Effector memory CD8-positive, alpha-beta T cell (primary cell): ENCODE data around the gene DTWD2.
"Not testable (repeated sequence)": the region's sequence is repeated elsewhere in the genome, so short reads cannot be mapped to it uniquely, and the experiment has no call there.

Experiments used
- ATAC-seq: fragments of 150-1000 bp; cut with Tn5 transposase; replicated peaks from 2 replicates; pipeline ENCODE4 v1.10.0; 2021; ENCODE audit warnings: mild to moderate bottlenecking, moderate library complexity
- DNase-seq, 3 experiments: peaks; one replicate each; pipeline ENCODE4 v3.0.0; 2021
- H3K27ac Mint-ChIP-seq, 2 donors: one replicate each; pipeline ENCODE4 v1.8.0; 2022; ENCODE audit warnings: mild to moderate bottlenecking in 2 of 2, mixed read lengths in 2 of 2, moderate library complexity in 2 of 2
- H3K27me3 Mint-ChIP-seq, 2 donors: one replicate each; pipeline ENCODE4 v1.8.0; 2022; ENCODE audit warnings: mixed read lengths in 2 of 2
- H3K36me3 Mint-ChIP-seq: one replicate; pipeline ENCODE4 v1.8.0; 2022; ENCODE audit warnings: mild to moderate bottlenecking, moderate library complexity, mixed read lengths; ENCODE audit not compliant: insufficient read depth
- H3K4me1 Mint-ChIP-seq, 2 donors: one replicate each; pipeline ENCODE4 v1.8.0; 2022; ENCODE audit warnings: low read depth in 2 of 2, mixed read lengths in 2 of 2
- H3K4me3 Mint-ChIP-seq, 2 donors: one replicate each; pipeline ENCODE4 v1.8.0; 2022; ENCODE audit warnings: mild to moderate bottlenecking in 2 of 2, mixed read lengths in 2 of 2, moderate library complexity in 2 of 2
- H3K9me3 Mint-ChIP-seq, 2 donors: one replicate each; pipeline ENCODE4 v1.8.0; 2022; ENCODE audit warnings: mixed read lengths in 2 of 2

The DTWD2 gene

GRCh38 chr5:118907536-118907935 is 80.8 kb downstream of the DTWD2 start:
- H3K27me3 Mint-ChIP-seq, H3K27ac Mint-ChIP-seq: not testable (repeated sequence)

GRCh38 chr5:118906947-118907346 is 81.4 kb downstream of the DTWD2 start:
- Mint-ChIP-seq H3K4me1 (no peaks in the 10 kb centered on the region), H3K4me3 (no peak overlapping the region), H3K27me3 (no peaks in the 10 kb centered on the region), H3K27ac (no peak overlapping the region), H3K9me3 (no peaks in the 10 kb centered on the region), H3K36me3 (peaks cover 3% of the 10 kb centered on the region)
- no peak for ATAC-seq
- no peak for DNase-seq

More at GRCh38 chr5:118907536-118907935, 80.8 kb downstream of the DTWD2 start:
- H3K36me3 Mint-ChIP-seq, H3K9me3 Mint-ChIP-seq, H3K4me1 Mint-ChIP-seq, H3K4me3 Mint-ChIP-seq, DNase-seq, ATAC-seq: not testable (repeated sequence)

DNA sequence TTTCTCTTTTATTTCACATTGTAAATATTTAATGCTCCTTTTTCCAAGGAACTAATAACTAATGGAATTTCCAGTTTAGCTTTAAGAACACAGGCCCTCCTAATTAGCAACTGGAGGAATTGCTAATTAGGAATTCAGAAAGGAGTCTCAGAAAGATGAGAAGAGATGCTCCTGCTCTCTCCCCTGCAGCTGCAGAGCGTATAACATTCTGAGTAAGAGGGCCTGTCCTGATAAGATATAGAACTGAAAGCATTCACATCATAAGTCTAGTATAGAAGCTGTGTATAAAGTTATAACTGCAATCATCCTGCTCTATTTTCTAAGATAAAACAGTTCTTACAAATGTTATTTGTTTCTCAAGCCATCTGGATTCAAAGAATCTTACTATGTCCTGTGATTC is 83.2 kb downstream of the DTWD2 start:
- DNase-seq (no peak), ATAC-seq (no peak)
- Mint-ChIP-seq H3K27ac (no peak overlapping the region), H3K27me3 (no peaks in the 10 kb centered on the region), H3K9me3 (no peaks in the 10 kb centered on the region), H3K4me3 (no peak overlapping the region), H3K4me1 (no peaks in the 10 kb centered on the region), H3K36me3 (peaks cover 3% of the 10 kb centered on the region)

- DNase-seq (no peak), ATAC-seq (no peak)
- Mint-ChIP-seq H3K9me3 (no peaks in the 10 kb centered on the region), H3K27me3 (no peaks in the 10 kb centered on the region), H3K36me3 (no peaks in the 10 kb centered on the region), H3K4me1 (no peaks in the 10 kb centered on the region), H3K4me3 (no peak overlapping the region), H3K27ac (no peak overlapping the region)
Observed at GRCh38 chr5:118902656-118903438, 85.5 kb downstream of the DTWD2 start.

DNA sequence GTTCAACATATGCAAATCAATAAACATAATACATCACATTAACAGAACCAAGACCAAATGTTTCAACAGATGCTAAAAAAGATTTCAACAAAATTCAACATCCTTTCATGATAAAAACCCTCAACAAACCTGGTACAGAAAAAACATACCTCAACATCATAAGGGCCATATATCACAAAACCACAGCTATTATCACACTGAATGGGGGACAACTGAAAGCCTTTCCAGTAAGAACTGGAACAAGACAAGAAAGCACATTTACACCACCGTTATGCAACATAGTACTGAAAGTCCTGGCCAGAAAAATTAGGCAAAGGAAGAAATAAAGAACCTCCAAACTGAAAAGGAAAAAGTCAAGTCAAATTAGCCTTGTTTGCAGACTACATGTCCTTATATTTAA is 93.6 kb downstream of the DTWD2 start:
- no peak overlapping the region for H3K4me3 Mint-ChIP-seq
- no peaks in the 10 kb centered on the region for H3K27me3 Mint-ChIP-seq
- ATAC-seq: no peak
- H3K36me3 Mint-ChIP-seq: no peaks in the 10 kb centered on the region
- DNase-seq: no peak
- no peaks in the 10 kb centered on the region for H3K4me1 Mint-ChIP-seq
- H3K9me3 Mint-ChIP-seq: no peaks in the 10 kb centered on the region
- H3K27ac Mint-ChIP-seq: no peak overlapping the region

DNA sequence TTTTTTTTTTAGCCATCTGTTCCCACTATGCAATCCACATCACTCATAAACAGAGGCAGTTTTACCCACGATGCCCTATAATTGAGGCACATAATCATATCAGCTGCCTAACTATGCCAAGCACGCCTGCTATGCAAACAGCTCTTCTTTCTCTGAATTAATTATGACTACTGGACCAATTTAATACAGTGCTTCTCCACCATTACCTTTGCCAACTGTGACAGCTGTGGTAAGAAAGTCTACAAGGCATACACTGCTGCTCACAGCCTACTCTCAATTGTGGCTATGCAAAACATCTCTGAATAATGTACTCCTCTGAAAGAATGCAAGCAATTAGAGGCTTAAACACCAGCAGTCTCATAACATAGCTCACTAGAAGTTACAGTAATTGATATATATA is 97.1 kb downstream of the DTWD2 start:
- no peaks in the 10 kb centered on the region for H3K27me3 Mint-ChIP-seq
- no peak overlapping the region for H3K4me3 Mint-ChIP-seq
- ATAC-seq (no peak), DNase-seq (no peak)
- H3K4me1 Mint-ChIP-seq: no peaks in the 10 kb centered on the region
- H3K9me3 Mint-ChIP-seq: no peaks in the 10 kb centered on the region
- H3K27ac Mint-ChIP-seq: no peak overlapping the region
- H3K36me3 Mint-ChIP-seq: no peaks in the 10 kb centered on the region

- DNase-seq (no peak), ATAC-seq (no peak)
- Mint-ChIP-seq H3K27ac (no peak overlapping the region), H3K4me1 (no peaks in the 10 kb centered on the region), H3K36me3 (no peaks in the 10 kb centered on the region), H3K27me3 (no peaks in the 10 kb centered on the region), H3K9me3 (no peaks in the 10 kb centered on the region), H3K4me3 (no peak overlapping the region)
Observed at GRCh38 chr5:118889165-118889564, 99.2 kb downstream of the DTWD2 start.

DNA sequence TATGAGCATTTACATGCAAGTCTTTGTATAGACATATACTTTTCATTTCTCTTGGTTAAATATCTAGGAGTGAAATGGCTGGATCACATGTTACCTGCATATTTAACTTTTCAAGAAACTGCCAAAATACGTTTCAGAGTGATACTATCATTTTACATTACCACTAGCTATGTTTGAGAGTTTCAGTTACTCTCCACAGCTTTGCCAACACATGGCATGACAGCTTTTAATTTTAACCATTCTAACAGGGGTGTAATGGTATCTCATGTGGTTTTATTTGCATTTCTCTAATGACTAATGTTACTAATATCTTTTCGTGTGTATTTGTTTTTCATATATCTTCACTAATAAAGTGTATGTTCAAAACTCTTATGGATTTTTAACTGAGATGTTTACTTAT is 99.8 kb downstream of the DTWD2 start:
- ATAC-seq (no peak), DNase-seq (no peak)
- Mint-ChIP-seq H3K27ac (no peak overlapping the region), H3K36me3 (no peaks in the 10 kb centered on the region), H3K4me1 (no peaks in the 10 kb centered on the region), H3K4me3 (no peak overlapping the region), H3K27me3 (no peaks in the 10 kb centered on the region), H3K9me3 (peaks cover 0 to under 1% of the 10 kb centered on the region in 2 donors)

- ATAC-seq: no peak
- H3K4me3 Mint-ChIP-seq: no peak overlapping the region
- DNase-seq: no peak
- H3K27me3 Mint-ChIP-seq: no peaks in the 10 kb centered on the region
- H3K36me3 Mint-ChIP-seq: no peaks in the 10 kb centered on the region
- H3K4me1 Mint-ChIP-seq: no peaks in the 10 kb centered on the region
- H3K9me3 Mint-ChIP-seq: peaks cover 2 to 8% of the 10 kb centered on the region in 2 donors
- no peak overlapping the region for H3K27ac Mint-ChIP-seq
Observed at GRCh38 chr5:118883362-118883761, 105.0 kb downstream of the DTWD2 start.

- H3K9me3 Mint-ChIP-seq: peaks cover 3 to 8% of the 10 kb centered on the region in 2 donors
- ATAC-seq (no peak), DNase-seq (no peak)
- H3K4me1 Mint-ChIP-seq: no peaks in the 10 kb centered on the region
- H3K4me3 Mint-ChIP-seq: no peak overlapping the region
- H3K27me3 Mint-ChIP-seq: no peaks in the 10 kb centered on the region
- no peak overlapping the region for H3K27ac Mint-ChIP-seq
- no peaks in the 10 kb centered on the region for H3K36me3 Mint-ChIP-seq
Observed at GRCh38 chr5:118882666-118883065, 105.7 kb downstream of the DTWD2 start.

DNA sequence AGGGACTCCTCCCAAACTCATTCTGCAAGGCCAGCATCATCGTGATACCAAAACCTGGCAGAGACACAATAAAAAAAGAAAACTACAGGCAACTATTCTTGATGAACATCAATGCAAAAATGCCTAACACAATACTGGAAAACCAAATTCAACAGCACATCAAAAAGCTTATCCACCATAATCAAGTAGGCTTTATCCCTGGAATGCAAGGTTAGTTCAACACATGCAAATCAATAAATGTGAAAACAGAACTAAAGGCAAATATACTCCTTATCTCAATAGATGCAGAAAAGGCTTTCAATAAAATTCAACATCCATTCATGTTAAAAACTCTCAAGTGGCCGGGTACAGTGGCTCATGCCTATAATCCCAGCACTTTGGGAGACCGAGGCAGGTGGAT is 111.5 kb downstream of the DTWD2 start:
- not testable (repeated sequence) for H3K4me1 Mint-ChIP-seq, DNase-seq, H3K27me3 Mint-ChIP-seq, ATAC-seq, H3K36me3 Mint-ChIP-seq, H3K27ac Mint-ChIP-seq, H3K4me3 Mint-ChIP-seq
- H3K9me3 Mint-ChIP-seq: peaks cover 16 to 36% of the 10 kb centered on the region in 2 donors

GRCh38 chr5:118875131-118875530 is 113.2 kb downstream of the DTWD2 start:
- Mint-ChIP-seq H3K4me3 (no peak overlapping the region), H3K36me3 (no peaks in the 10 kb centered on the region), H3K27me3 (no peaks in the 10 kb centered on the region), H3K4me1 (no peaks in the 10 kb centered on the region), H3K9me3 (peaks cover 14 to 37% of the 10 kb centered on the region in 2 donors), H3K27ac (no peak overlapping the region)
- DNase-seq: no peak
- no peak for ATAC-seq

- Mint-ChIP-seq H3K4me1 (no peaks in the 10 kb centered on the region), H3K27me3 (no peaks in the 10 kb centered on the region), H3K4me3 (no peak overlapping the region), H3K27ac (no peak overlapping the region), H3K9me3 (peaks cover 14 to 42% of the 10 kb centered on the region in 2 donors), H3K36me3 (no peaks in the 10 kb centered on the region)
- DNase-seq (no peak), ATAC-seq (no peak)
Observed at GRCh38 chr5:118873417-118873816, 114.9 kb downstream of the DTWD2 start.

GRCh38 chr5:118863345-118863744 is 125.0 kb downstream of the DTWD2 start:
- ATAC-seq (no peak), DNase-seq (no peak)
- no peaks in the 10 kb centered on the region for H3K36me3 Mint-ChIP-seq
- H3K4me3 Mint-ChIP-seq: no peak overlapping the region
- H3K4me1 Mint-ChIP-seq: no peaks in the 10 kb centered on the region
- H3K27ac Mint-ChIP-seq: no peak overlapping the region
- H3K9me3 Mint-ChIP-seq: no peaks in the 10 kb centered on the region
- no peaks in the 10 kb centered on the region for H3K27me3 Mint-ChIP-seq
